ENCODE data around the gene GZMM.

GZMM gene

DNA sequence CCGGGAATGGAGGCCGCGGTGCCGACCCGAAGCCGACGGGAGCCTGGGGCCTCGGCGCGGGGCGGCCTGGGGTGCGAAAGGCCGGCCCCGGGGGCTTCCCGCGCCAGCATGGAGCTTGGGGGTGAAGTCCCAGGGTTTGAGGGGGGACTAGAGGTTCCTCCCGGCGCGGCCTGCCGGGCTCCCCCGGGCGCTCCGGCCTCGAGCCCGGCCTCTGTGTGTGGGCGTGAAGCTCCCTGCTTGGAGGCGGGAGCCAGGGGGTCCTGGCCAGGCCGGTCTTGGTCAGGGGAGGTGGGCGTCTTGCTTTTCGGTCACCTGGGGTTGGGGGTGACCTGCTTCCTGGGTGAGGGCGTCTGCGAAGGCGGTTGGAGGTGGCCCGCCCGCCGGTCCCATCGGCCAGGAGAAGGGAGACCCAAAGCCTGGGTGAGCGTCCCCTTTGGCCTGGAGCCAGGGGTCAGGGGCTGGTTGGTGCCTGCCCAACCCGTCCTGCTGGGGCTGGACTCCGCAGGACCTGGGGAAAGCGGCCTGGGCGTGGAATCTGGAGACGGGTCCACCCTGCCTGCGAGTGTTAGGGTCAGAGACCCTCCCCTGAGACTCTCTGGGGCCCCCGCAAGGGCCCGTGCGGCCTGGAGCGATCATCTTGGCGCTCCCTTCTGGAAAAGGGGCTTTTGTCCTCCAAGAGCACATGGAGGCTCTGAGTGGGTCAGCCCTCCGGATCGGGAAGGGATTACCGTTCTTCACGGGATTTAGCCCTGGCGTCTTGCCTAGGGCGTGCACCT, 29.1 kb downstream of the GZMM start:
- TF ChIP-seq TAF1 (IDR thresholded peaks at IDR 0.05; ENCODE audit: borderline replicate concordance, low read depth, low read length) (no peak), POLR2AphosphoS5 (IDR thresholded peaks at IDR 0.05; ENCODE audit: low read depth, low read length) (no peak), POLR2A (IDR thresholded peaks at IDR 0.05; ENCODE audit: low read depth, low read length) (no peak)
- no peak for FAIRE-seq
- no peak for DNase-seq (ENCODE audit: insufficient read length)

DNA sequence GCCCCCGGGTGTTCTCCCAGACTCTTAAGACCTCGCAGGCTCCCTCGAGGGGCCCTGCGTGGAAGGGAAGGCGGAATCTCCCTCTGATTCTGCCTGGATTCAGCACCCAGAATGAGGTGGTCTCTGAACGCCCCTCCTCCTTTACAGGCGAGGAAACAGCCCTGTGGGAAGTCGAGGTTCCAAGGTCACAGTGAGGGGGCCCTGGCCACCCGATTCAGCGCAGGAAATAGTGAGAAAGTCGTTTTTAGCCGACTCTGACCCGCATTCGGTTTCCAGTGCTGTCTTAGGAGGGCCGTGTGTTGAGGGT, 29.6 kb downstream of the GZMM start:
- FAIRE-seq (peak; percentile 82), DNase-seq (ENCODE audit: insufficient read length) (no peak)
- TF ChIP-seq TAF1 (IDR thresholded peaks at IDR 0.05; ENCODE audit: borderline replicate concordance, low read depth, low read length) (no peak), POLR2A (IDR thresholded peaks at IDR 0.05; ENCODE audit: low read depth, low read length) (no peak), POLR2AphosphoS5 (IDR thresholded peaks at IDR 0.05; ENCODE audit: low read depth, low read length) (no peak)

DNA sequence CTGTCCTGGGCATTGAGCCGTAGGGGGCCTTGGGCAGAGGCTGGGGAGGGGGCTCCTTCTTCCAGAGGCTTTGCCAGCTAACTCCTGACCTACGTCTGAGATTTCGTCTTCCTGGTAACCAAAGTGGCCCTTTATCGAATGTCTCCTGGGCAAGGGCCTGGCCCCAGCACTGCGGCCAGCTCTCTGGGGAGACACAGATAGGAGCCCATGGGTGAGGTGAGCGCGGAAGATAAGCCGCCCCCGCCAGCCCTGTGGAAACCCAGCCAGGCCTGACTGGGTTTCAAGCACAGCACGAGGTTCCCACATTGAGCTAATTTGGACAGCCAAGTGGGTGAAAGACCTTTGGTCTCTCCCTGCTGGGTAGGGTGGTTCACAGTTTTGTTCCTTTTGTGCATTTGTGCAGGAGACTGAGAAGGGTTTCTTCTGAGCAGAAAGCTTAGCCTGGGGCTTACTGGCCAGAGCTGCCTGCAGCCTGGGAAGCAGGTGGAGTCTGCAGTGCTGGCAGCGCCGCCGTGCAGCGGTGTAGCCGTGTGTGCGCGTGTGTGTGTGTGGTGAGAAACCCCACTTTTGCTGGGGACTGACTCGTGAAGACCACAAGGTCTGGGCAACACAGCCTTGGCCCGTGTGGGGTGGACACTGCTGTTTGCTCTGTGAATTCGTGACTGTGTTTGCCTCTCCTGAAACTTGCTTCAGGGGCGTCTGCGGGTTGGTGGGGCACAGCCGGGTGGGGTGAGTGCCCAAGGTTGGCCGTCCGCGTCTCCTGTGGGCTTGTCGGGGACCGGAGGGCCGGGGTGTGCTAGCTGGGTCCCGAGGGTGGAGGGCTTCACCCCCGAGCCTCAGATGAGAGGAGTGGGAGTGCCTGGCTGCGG, 31.0 kb downstream of the GZMM start:
- no peak for DNase-seq (ENCODE audit: insufficient read length)
- peak; percentile 73 for FAIRE-seq
- TF ChIP-seq POLR2A (IDR thresholded peaks at IDR 0.05; ENCODE audit: low read depth, low read length) (no peak), POLR2AphosphoS5 (IDR thresholded peaks at IDR 0.05; ENCODE audit: low read depth, low read length) (no peak), TAF1 (IDR thresholded peaks at IDR 0.05; ENCODE audit: borderline replicate concordance, low read depth, low read length) (peak; percentile 29; the same call in 1 of the 2 replicates)

DNA sequence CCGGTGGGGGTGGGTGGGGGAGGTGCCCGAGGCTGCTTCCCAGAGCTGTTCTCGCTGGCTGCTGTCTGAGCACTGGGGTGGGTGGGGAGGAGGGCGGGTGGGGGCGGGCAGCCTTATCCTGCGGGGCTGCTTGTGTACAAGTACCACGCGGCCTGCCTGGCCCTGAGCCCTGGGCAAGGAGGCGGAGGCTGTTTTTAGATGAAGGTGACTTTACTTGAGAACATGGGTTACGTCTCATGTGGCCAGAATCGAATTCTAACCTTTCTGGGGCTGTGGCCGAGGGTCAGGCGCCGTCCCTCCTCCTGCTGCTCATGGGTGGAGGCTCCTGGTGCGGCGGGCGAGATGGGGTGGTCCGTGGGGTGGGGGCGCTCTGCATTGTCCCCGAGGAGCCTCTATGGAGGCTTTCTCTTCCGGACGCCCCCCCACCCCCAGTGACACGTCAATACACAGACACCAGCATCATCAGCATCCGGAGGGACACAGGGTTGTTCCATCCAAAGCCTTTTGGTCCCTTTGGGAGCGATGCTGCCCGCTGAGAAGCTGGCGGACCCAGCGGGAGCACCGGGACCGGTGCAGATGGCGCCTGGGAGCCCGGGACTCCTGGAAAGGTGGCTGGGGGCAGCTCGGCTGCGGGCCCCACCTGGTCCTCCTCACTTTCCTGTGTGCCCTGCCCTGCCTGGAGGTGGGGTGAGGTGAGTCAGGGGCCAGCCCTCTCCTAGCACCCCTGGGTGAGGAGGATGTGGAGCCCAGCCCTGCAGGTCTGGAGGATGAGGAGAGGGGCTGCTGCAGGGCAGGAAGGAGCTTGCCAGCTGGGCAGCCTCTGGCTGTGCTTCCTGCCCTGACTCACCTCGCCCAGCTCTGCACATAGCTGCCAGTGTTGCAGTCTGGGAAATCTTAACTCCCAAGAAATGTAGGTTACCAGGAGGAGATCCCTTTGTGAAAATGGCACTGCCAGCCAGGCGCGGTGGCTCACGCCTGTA, 32.0 kb downstream of the GZMM start:
- no peak for TF ChIP-seq POLR2AphosphoS5 (IDR thresholded peaks at IDR 0.05; ENCODE audit: low read depth, low read length)
- no peak for TF ChIP-seq TAF1 (IDR thresholded peaks at IDR 0.05; ENCODE audit: borderline replicate concordance, low read depth, low read length)
- TF ChIP-seq POLR2A (IDR thresholded peaks at IDR 0.05; ENCODE audit: low read depth, low read length): no peak
- FAIRE-seq (no peak), DNase-seq (ENCODE audit: insufficient read length) (no peak)

DNA sequence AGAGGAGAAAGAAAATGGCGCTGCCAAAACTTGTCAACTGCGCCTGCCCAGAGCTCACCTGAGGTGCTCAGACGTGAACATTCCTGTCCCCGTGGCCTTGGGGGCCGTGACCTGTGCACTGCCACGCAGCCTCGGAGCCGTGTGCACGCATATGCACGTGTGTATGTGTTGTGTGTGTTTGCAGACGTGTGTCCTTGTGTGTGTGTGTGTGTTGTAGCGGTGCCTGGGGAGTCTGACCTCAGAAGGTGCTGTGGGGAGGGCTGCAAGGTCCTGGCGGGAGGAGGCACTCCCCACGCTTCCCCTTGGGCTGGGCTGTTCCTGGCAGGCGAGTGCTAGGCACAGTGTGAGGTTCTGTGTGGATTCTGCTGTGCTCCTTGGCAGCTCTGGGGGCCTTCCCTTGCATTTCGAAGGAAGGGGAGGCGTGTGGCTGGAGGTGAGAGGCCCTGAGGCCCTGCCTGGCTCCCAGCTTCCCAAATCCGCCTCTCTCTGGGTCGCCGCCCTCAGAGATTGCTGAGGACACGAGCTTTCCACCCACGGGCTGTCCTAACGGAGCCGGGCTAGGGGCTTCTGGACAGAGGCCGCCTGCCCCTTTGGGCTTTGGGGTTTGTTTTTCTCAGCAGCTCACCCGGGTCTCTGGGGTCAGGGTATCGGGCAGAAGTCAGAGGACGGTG, 33.0 kb downstream of the GZMM start:
- DNase-seq (ENCODE audit: insufficient read length) (no peak), FAIRE-seq (no peak)

DNA sequence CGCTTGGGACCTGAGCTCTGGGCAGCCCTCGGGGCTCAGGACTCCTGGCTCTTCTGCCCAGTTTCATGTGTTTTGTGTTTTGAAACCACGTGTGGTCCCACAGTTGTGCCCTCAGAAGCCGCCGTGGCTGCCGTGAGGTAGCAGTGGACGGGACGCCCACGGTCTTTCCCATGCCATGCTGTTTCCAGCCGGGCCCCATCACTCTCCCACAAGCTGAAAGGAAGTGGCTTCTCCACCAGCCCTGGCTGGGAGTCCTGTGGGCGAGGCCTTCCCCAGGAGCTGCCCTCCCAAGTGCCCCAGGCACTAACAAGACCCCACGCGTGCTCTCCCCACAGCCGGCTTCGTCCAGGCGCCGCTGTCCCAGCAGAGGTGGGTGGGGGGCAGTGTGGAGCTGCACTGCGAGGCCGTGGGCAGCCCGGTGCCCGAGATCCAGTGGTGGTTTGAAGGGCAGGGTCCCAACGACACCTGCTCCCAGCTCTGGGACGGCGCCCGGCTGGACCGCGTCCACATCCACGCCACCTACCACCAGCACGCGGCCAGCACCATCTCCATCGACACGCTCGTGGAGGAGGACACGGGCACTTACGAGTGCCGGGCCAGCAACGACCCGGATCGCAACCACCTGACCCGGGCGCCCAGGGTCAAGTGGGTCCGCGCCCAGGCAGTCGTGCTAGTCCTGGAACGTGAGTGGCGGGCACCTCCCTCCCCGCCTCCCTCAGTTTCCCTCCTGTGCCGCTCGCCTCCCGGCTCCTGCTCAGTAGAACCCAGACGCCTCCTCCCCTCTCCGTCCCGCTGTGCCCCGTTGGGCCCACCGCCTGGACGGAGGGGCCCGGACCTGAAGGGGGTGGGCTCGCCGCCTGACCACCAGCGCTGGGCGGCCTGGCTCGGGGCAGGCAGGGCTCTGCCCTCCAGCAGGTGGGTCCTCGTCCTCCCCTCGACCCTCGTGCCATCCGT, 33.9 kb downstream of the GZMM start:
- no peak for FAIRE-seq
- TF ChIP-seq POLR2A (IDR thresholded peaks at IDR 0.05; ENCODE audit: low read depth, low read length): no peak
- no peak for TF ChIP-seq POLR2AphosphoS5 (IDR thresholded peaks at IDR 0.05; ENCODE audit: low read depth, low read length)
- TF ChIP-seq TAF1 (IDR thresholded peaks at IDR 0.05; ENCODE audit: borderline replicate concordance, low read depth, low read length): no peak
- no peak for DNase-seq (ENCODE audit: insufficient read length)

More for the DNA sequence above, 33.0 kb downstream of the GZMM start:
- TF ChIP-seq POLR2AphosphoS5 (IDR thresholded peaks at IDR 0.05; ENCODE audit: low read depth, low read length) (no peak), POLR2A (IDR thresholded peaks at IDR 0.05; ENCODE audit: low read depth, low read length) (no peak), TAF1 (IDR thresholded peaks at IDR 0.05; ENCODE audit: borderline replicate concordance, low read depth, low read length) (no peak)

DNA sequence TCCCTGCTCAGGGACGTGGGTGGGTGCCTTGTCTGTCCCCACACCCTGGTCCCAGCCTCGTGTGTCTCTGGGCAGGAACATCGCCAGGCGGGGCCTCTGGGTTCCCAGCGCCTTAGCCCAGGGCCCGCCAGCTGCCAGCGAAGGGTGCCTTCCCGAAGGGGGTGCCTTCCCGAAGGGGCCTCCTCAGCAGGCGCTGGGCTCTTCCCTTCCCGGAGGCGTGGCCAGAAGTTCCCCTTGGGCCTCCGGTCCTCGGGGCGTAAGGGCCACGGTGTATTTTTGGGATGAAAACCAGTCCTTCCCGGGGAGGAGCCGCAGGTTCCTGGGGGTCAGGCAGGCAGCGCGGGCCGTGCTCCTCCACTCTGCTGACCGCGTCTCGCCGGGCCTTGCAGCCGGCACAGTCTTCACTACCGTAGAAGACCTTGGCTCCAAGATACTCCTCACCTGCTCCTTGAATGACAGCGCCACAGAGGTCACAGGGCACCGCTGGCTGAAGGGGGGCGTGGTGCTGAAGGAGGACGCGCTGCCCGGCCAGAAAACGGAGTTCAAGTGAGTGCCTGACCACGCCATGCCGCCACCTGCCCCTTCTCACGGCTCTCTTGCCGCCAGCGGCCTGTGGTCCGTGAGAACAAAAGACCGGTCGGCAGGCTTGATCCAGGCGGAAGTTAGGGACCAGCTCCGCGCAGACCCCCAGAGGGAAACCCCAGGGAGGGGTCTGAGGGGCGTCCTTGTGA, 35.4 kb downstream of the GZMM start:
- DNase-seq (ENCODE audit: insufficient read length) (no peak), FAIRE-seq (no peak)
- no peak for TF ChIP-seq POLR2AphosphoS5 (IDR thresholded peaks at IDR 0.05; ENCODE audit: low read depth, low read length)

DNA sequence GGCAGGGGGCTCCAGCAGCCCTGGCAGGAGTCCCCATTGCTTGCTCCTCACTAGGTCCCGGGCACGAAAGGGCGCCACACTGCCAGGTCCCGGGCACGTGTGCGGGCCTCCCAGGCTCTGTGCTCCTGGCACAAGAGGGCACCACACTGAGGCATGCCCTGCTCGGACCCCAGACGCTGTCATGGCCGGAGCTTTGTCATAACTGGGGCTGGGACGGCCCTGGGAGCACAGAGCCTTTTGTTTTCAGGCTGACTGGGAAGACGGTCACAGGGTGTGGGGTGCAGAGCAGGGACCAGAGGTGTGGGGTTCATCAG, 35.9 kb downstream of the GZMM start:
- no peak for FAIRE-seq
- TF ChIP-seq POLR2A (IDR thresholded peaks at IDR 0.05; ENCODE audit: low read depth, low read length) (no peak), POLR2AphosphoS5 (IDR thresholded peaks at IDR 0.05; ENCODE audit: low read depth, low read length) (no peak), TAF1 (IDR thresholded peaks at IDR 0.05; ENCODE audit: borderline replicate concordance, low read depth, low read length) (no peak)

DNA sequence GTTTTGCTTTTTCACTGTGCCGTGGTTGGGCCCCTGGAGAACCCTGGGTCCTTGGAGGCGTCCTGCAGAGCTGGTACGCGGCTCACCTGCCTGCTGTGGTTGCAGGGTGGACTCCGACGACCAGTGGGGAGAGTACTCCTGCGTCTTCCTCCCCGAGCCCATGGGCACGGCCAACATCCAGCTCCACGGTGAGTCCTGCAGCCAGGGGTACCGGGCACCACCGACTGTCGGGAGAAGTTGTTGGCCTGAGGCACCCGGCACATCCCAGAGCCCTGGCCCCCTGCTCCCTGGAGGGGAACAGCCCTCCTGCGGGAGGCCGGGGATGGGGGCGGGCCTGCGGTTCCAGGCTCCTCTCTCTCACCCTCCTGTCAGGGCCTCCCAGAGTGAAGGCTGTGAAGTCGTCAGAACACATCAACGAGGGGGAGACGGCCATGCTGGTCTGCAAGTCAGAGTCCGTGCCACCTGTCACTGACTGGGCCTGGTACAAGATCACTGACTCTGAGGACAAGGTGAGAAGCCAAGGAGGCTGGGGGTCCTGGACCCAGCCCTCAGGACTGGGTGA, 36.5 kb downstream of the GZMM start:
- TF ChIP-seq POLR2AphosphoS5 (IDR thresholded peaks at IDR 0.05; ENCODE audit: low read depth, low read length): no peak
- no peak for TF ChIP-seq TAF1 (IDR thresholded peaks at IDR 0.05; ENCODE audit: borderline replicate concordance, low read depth, low read length)
- no peak for TF ChIP-seq POLR2A (IDR thresholded peaks at IDR 0.05; ENCODE audit: low read depth, low read length)
- FAIRE-seq: no peak
- DNase-seq (ENCODE audit: insufficient read length): no peak

More for the DNA sequence above, 35.9 kb downstream of the GZMM start:
- no peak for DNase-seq (ENCODE audit: insufficient read length)
